AG10803 (cell line): ENCODE results near the gene OR12D2.
"Not testable (repeated sequence)": the region's sequence is repeated elsewhere in the genome, so short reads cannot be mapped to it uniquely, and the experiment has no call there.

Source experiments
- DNase-seq: peaks from one replicate; pipeline ENCODE4 v3.0.0; 2010; ENCODE audit warnings: low read depth
- H3K4me3 ChIP-seq: 2 replicates; pipeline ENCODE4 v1.5.1; 2011; ENCODE audit warnings: mild to moderate bottlenecking, low read length, control low read depth
- CTCF ChIP-seq: conservative IDR thresholded peaks from 2 replicates; pipeline ENCODE4 v1.5.1; 2011; ENCODE audit warnings: mild to moderate bottlenecking, low read length, control low read depth, inconsistent platforms

OR12D2 gene

GRCh38 chr6:29395331-29395730 is at the start of gene OR12D2:
OR12D2 (plus strand) TSS chr6:29395631; CDS start chr6:29396700, 1,069 bp downstream.
- no peak within 1 kb of the TSS for H3K4me3 ChIP-seq
- no peak for DNase-seq
- TF ChIP-seq CTCF = no peak

GRCh38 chr6:29349348-29349747 is 46.1 kb upstream of the OR12D2 start:
- not testable (repeated sequence) for H3K4me3 ChIP-seq, DNase-seq

GRCh38 chr6:29354980-29355379 is 40.5 kb upstream of the OR12D2 start:
- H3K4me3 ChIP-seq = no peak overlapping the region
- TF ChIP-seq CTCF = no peak
- no peak for DNase-seq

- no peak overlapping the region for H3K4me3 ChIP-seq
- DNase-seq = no peak
- no peak for TF ChIP-seq CTCF
Measured at GRCh38 chr6:29355603-29356002, 39.8 kb upstream of the OR12D2 start.

- no peak within 1 kb of the TSS for H3K4me3 ChIP-seq
- DNase-seq = no peak
- no peak for TF ChIP-seq CTCF
Measured at GRCh38 chr6:29368765-29369164, 26.7 kb upstream of the OR12D2 start, which contains the start of gene OR5V1. OR5V1 (minus strand) TSS chr6:29368865; CDS start chr6:29356195, 12,670 bp downstream.

GRCh38 chr6:29375191-29375590 is 20.2 kb upstream of the OR12D2 start, which contains the start of gene OR12D3:
OR12D3 (minus strand) TSS chr6:29375291; CDS start chr6:29375287, 4 bp downstream.
- DNase-seq = no peak
- TF ChIP-seq CTCF = no peak
- H3K4me3 ChIP-seq = no peak within 1 kb of the TSS

- no peak for DNase-seq
- H3K4me3 ChIP-seq = no peak overlapping the region
- TF ChIP-seq CTCF = no peak
Measured at GRCh38 chr6:29376003-29376402, 19.4 kb upstream of the OR12D2 start.

GRCh38 chr6:29388533-29388932 is 6.9 kb upstream of the OR12D2 start:
- TF ChIP-seq CTCF = no peak
- DNase-seq = no peak
- no peak overlapping the region for H3K4me3 ChIP-seq
